HUES64 (cell line): ENCODE measurements around the gene ZSCAN16. TPM values are rescaled to one million over a fixed set of nuclear protein-coding genes. Genes with fewer than 3 reads are reported as not detected.
"Not testable (repeated sequence)": the region's sequence is repeated elsewhere in the genome, so short reads cannot be mapped to it uniquely, and the experiment has no call there.

ENCODE experiments used
- H3K27ac ChIP-seq: 2 replicates; pipeline ENCODE4 v1.7.0; 2013; ENCODE audit warnings: low read depth, low read length, inconsistent platforms
- H3K27me3 ChIP-seq: 2 replicates; pipeline ENCODE4 v1.6.1; 2013; ENCODE audit warnings: mild to moderate bottlenecking, low read length; ENCODE audit not compliant: insufficient read depth
- H3K36me3 ChIP-seq: 2 replicates; pipeline ENCODE4 v1.6.1; 2013; ENCODE audit warnings: mild to moderate bottlenecking, low read length; ENCODE audit not compliant: insufficient read depth
- H3K4me1 ChIP-seq: 2 replicates; pipeline ENCODE4 v1.6.1; 2013; ENCODE audit warnings: mild to moderate bottlenecking, low read length, moderate library complexity; ENCODE audit not compliant: insufficient read depth
- H3K4me3 ChIP-seq: 2 replicates; pipeline ENCODE4 v1.5.1; 2013; ENCODE audit warnings: mild to moderate bottlenecking, low read length, moderate library complexity
- H3K9ac ChIP-seq: 2 replicates; pipeline ENCODE4 v1.6.1; 2013; ENCODE audit warnings: mild to moderate bottlenecking, low read depth, low read length
- H3K9me3 ChIP-seq: 2 replicates; pipeline ENCODE4 v1.6.1; 2013; ENCODE audit warnings: low read depth, low read length; ENCODE audit not compliant: insufficient read depth
- WGBS: fragments of 150-250, 120-280 bp; methylation state at CpG from one replicate; pipeline ENCODE4 v1.1.7; 2013; ENCODE audit warnings: missing lambda C conversion rate; 5-methylcytosine and 5-hydroxymethylcytosine counted together
- polyA plus RNA-seq, 2 experiments: library from polyadenylated mRNA; stranded (reverse); fragments of 50-300 nt; gene quantifications; one replicate each; pipeline ENCODE4 v1.2.3, GENCODE V29; 2013

ZSCAN16 gene
- 3.8 TPM for polyA plus RNA-seq (2013, experiment 1 of 2)
- 4.6 TPM for polyA plus RNA-seq (2013, experiment 2 of 2)

DNA sequence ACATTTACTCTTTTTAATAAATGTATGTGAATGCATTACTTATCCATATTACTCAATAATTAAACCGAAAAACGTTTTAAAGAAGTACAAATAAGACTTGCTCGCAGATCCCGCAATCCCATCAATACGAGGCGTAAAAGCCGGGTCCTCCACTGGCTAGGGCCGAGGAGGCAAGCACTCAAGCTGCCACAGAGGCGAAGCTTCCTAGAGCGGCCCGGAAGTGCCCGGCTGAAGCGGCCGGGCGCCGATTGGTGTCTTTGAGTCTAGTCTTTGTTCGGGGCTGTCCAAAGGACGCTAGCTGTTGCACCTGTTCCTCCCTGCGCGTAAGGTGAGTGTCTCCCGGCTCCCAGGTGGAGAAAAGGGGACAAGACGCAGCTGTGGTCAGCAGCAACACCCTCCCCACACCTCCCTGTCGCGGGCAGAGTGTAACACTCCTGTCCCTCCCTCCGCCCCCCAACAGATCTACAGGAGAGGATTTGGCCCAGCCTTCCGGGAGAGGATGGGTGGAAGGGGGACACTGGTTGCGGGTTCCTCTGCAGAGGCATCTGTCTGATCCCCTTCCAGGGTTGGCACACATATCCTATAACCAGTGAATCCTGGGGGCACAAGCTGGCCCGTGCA is at the start of gene ZSCAN16:
Gene ZSCAN16 (plus strand): TSS at position 260 of the 621 bp plus-strand sequence. CDS start 835 bp downstream, outside the sequence.
- Histone ChIP-seq H3K27ac (peak within 1 kb of the TSS; percentile 11; the same call in 1 of the 2 replicates), H3K36me3 (peaks cover 60% of the 10 kb centered on the region), H3K9ac (peak within 1 kb of the TSS; percentile 74), H3K9me3 (no peaks in the 10 kb centered on the region), H3K4me1 (no peaks in the 10 kb centered on the region), H3K27me3 (no peaks in the 10 kb centered on the region), H3K4me3 (peak within 1 kb of the TSS; percentile 77)
- WGBS = 57% methylated on average over 25 of the region's 28 CpGs

GRCh38 chr6:28078050-28078449 is 46.4 kb upstream of the ZSCAN16 start:
- H3K4me3 ChIP-seq = no peak overlapping the region
- no peak overlapping the region for H3K27ac ChIP-seq
- H3K36me3 ChIP-seq = no peaks in the 10 kb centered on the region
- H3K9ac ChIP-seq = no peak overlapping the region
- H3K9me3 ChIP-seq = no peaks in the 10 kb centered on the region
- H3K27me3 ChIP-seq = peaks cover 17% of the 10 kb centered on the region; the same call in 1 of the 2 replicates
- no peaks in the 10 kb centered on the region for H3K4me1 ChIP-seq

DNA sequence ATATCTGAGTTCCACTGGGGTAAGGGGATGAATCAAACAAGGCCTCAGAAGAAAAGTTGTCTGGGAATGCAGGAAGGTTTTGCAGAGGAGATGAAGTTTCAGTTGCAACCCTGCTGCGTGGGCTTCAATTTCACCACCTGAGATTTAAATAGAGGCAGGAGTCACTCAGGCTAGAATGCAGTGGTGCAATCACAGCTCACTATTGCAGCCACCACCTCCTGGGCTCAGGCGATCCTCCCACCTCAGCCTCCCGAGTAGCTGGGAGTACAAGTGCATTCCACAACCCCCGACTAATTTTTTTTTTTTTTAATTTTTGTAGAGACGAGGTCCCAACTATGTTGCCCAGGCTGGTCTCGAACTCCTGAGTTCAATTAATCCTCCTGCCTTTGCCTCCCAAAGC is 45.6 kb upstream of the ZSCAN16 start:
- peaks cover 10% of the 10 kb centered on the region; the same call in 1 of the 2 replicates for H3K27me3 ChIP-seq
- H3K27ac ChIP-seq = no peak overlapping the region
- H3K9ac ChIP-seq = no peak overlapping the region
- no peaks in the 10 kb centered on the region for H3K9me3 ChIP-seq
- 96% methylated on average over 6 of the region's 6 CpGs for WGBS
- H3K4me3 ChIP-seq = no peak overlapping the region
- H3K36me3 ChIP-seq = peaks cover 4% of the 10 kb centered on the region; the same call in 1 of the 2 replicates
- H3K4me1 ChIP-seq = no peaks in the 10 kb centered on the region

DNA sequence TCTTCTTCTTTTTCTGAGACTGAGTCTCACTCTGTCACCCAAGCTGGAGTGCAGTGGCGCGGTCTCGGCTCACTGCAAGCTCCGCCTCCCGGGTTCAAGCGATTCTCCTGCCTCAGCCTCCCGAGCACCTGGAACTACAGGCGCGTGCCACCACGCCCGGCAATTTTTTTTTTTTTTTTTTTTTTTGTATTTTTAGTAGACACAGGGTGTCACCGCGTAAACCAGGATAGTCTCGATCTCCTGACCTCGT is 44.1 kb upstream of the ZSCAN16 start, which contains the start of gene ZNF165:
Gene ZNF165 (plus strand): TSS at position 188 of the 250 bp plus-strand sequence. CDS start 4,913 bp downstream, outside the sequence.
- H3K27ac ChIP-seq = peak within 1 kb of the TSS; percentile 79
- not testable (repeated sequence) for H3K9me3 ChIP-seq, H3K36me3 ChIP-seq, H3K4me1 ChIP-seq, H3K27me3 ChIP-seq
- peak within 1 kb of the TSS; percentile 85 for H3K9ac ChIP-seq
- WGBS = 3% methylated on average over 11 of the region's 15 CpGs
- peak within 1 kb of the TSS; percentile 71 for H3K4me3 ChIP-seq

DNA sequence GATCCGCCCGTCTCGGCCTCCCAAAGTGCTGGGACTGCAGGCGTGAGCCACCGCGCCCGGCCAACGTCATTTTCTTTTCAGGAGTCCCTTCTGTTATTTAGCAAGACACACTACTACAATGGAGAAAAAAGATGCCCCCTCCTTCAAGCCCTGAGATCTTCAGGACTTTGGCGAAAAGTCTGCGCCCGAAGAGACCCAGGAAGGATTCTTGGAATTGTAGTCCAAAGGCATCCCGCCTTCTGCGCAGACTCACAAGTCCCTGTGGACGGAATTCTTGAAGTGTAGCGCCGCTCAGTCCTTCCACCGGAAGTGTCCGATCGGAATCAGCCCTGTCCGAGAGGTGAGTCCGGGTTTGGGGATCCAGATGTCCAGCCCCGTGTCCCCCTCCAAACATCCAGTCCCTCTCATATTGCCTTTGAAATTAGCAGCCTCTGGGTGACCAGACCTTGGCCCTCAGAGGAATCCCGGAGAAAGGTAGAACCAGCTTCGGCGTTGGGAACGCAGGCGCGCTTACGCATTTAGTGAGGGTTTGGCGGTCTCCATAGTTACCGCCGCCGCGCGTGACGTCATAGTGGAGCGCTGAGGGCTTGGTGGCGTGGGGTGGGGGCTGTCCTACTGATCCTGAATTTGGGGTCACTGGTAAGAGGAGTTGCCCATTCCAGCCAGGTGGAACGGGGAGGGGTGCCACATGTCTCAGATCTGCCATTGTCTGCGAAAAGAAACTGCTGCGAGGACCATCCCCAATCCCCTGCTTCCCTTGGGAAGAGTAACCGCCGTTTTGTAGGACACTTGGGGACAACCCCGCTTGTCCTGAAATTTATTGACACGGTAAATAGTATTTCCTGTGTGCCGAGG is 43.6 kb upstream of the ZSCAN16 start:
- H3K9me3 ChIP-seq = no peaks in the 10 kb centered on the region
- under 1% methylated on average over 46 of the region's 46 CpGs for WGBS
- peak overlapping the region; percentile 85 for H3K9ac ChIP-seq
- H3K36me3 ChIP-seq = peaks cover 11% of the 10 kb centered on the region
- peak overlapping the region; percentile 79 for H3K27ac ChIP-seq
- no peaks in the 10 kb centered on the region for H3K4me1 ChIP-seq
- peaks cover 5% of the 10 kb centered on the region; the same call in 1 of the 2 replicates for H3K27me3 ChIP-seq
- H3K4me3 ChIP-seq = peak overlapping the region; percentile 71

- 25% methylated on average over 4 of the region's 4 CpGs for WGBS
- no peak overlapping the region; the same call in 1 of the 2 replicates for H3K27ac ChIP-seq
- H3K4me3 ChIP-seq = peak overlapping the region; percentile 71
- no peaks in the 10 kb centered on the region for H3K9me3 ChIP-seq
- peaks cover 15% of the 10 kb centered on the region for H3K36me3 ChIP-seq
- no peaks in the 10 kb centered on the region for H3K4me1 ChIP-seq
- H3K9ac ChIP-seq = peak overlapping the region; percentile 85
- H3K27me3 ChIP-seq = peaks cover under 1% of the 10 kb centered on the region; the same call in 1 of the 2 replicates
Measured at GRCh38 chr6:28081486-28081751, 43.0 kb upstream of the ZSCAN16 start.

DNA sequence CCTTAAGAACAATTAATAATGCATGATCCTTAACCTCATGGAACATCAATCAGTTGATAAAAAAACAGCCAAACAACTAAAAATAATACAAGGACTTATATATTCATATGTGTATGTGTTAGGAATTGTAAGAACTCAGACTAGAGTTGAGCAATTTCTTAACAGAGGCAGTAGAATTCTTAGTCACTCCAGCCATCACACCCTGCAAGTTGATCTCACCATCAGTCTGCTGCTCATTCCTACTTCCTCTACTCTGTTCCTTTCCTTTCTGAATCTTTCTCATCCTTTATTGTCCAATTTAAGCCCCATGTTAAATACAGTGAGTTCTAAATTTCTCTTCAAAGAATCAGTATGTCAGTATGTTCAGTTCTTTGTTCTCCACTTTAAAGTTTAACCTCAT is 41.5 kb upstream of the ZSCAN16 start:
- H3K4me1 ChIP-seq = no peaks in the 10 kb centered on the region
- peaks cover 6% of the 10 kb centered on the region for H3K9me3 ChIP-seq
- H3K4me3 ChIP-seq = no peak overlapping the region
- peaks cover 29% of the 10 kb centered on the region for H3K36me3 ChIP-seq
- no peak overlapping the region for H3K27ac ChIP-seq
- H3K27me3 ChIP-seq = no peaks in the 10 kb centered on the region
- H3K9ac ChIP-seq = no peak overlapping the region

DNA sequence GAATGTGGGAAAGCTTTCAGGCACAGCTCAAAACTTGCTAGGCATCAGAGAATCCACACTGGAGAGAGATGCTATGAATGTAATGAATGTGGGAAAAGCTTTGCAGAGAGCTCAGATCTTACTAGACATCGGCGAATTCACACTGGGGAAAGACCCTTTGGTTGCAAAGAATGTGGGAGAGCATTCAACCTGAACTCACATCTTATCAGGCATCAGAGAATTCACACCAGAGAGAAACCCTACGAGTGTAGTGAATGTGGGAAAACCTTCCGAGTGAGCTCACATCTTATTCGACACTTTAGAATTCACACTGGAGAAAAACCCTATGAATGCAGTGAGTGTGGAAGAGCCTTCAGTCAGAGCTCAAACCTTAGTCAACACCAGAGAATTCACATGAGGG is 35.4 kb upstream of the ZSCAN16 start:
- Histone ChIP-seq H3K4me3 (no peak overlapping the region), H3K9ac (no peak overlapping the region), H3K27me3 (no peaks in the 10 kb centered on the region), H3K36me3 (peaks cover 54% of the 10 kb centered on the region), H3K9me3 (peaks cover 32% of the 10 kb centered on the region), H3K27ac (no peak overlapping the region), H3K4me1 (no peaks in the 10 kb centered on the region)
- 98% methylated on average over 5 of the region's 5 CpGs for WGBS

DNA sequence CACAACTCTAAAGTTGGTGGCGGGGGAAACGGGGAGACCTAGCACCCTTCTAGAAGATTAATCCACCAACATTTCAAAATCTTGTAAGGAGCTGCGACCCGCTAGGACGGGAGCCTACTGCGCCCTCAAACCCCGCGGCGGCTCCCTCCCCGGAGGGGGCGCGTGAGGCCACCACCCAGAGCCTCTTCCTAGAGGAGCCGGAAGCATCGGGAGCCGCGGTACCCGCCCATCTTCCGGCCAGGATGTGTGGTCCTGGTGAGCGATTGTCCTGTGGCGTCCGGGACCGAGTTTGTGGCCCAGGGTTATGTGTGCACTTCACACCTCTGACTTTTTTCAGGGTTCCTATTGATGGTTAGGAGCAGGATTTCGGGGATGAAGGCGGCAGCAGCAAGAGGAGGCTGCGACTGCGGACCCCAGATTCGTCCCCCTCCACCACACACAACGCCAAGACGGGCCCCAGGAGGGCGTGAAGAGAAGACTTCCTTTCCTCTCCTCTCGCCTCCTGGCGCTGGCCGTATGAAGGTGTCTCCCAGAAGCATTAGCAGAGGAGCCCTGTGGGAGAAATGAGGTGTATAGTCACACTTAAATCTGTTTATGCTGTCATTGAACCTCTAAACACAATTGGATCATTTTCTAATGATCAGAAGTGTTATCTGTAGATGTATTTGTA is 33.4 kb upstream of the ZSCAN16 start:
- Histone ChIP-seq H3K36me3 (peaks cover 45% of the 10 kb centered on the region), H3K4me3 (no peak overlapping the region), H3K9me3 (peaks cover 32% of the 10 kb centered on the region), H3K27me3 (no peaks in the 10 kb centered on the region), H3K9ac (no peak overlapping the region), H3K27ac (no peak overlapping the region), H3K4me1 (no peaks in the 10 kb centered on the region)
- WGBS = 97% methylated on average over 32 of the region's 33 CpGs

- not testable (repeated sequence) for H3K9ac ChIP-seq, H3K4me3 ChIP-seq
- WGBS = 76% methylated on average over 7 of the region's 7 CpGs
Measured at GRCh38 chr6:28102222-28102621, 22.2 kb upstream of the ZSCAN16 start.

GRCh38 chr6:28102699-28103098 is 21.7 kb upstream of the ZSCAN16 start:
- not testable (repeated sequence) for H3K4me1 ChIP-seq, H3K9ac ChIP-seq, H3K9me3 ChIP-seq, H3K4me3 ChIP-seq, H3K36me3 ChIP-seq, H3K27ac ChIP-seq
- H3K27me3 ChIP-seq = peaks cover 25% of the 10 kb centered on the region; the same call in 1 of the 2 replicates

More at GRCh38 chr6:28102222-28102621, 22.2 kb upstream of the ZSCAN16 start:
- H3K4me1 ChIP-seq, H3K9me3 ChIP-seq, H3K27ac ChIP-seq, H3K36me3 ChIP-seq: not testable (repeated sequence)
- peaks cover 25% of the 10 kb centered on the region; the same call in 1 of the 2 replicates for H3K27me3 ChIP-seq
